ENCODE results near the gene MAP3K3.

GRCh38 chr17:63587770-63588169 is 34.4 kb upstream of the MAP3K3 start:
- no peak for TF ChIP-seq CTCF (conservative IDR thresholded peaks at IDR 0.05)
- TF ChIP-seq EZH2 (IDR thresholded peaks at IDR 0.05; ENCODE audit: low read depth), result no peak
